Neural progenitor cell (in vitro differentiated cells): Measurements from ENCODE around the gene SBF2.

Source experiments
- EZH2 ChIP-seq: fragments of 200-600 bp; sonication (generic); IDR thresholded peaks from 2 replicates; pipeline ENCODE4 v1.6.1; 2017; ENCODE audit warnings: antibody characterized with exemption, mild to moderate bottlenecking, moderate library complexity
- TF ChIP-seq, protein P1 (sequence below): fragments of 200-600 bp; sonication (generic); IDR thresholded peaks from 2 replicates; pipeline ENCODE4 v1.5.1; 2017; ENCODE audit warnings: antibody characterized with exemption, mild to moderate bottlenecking

DNA sequence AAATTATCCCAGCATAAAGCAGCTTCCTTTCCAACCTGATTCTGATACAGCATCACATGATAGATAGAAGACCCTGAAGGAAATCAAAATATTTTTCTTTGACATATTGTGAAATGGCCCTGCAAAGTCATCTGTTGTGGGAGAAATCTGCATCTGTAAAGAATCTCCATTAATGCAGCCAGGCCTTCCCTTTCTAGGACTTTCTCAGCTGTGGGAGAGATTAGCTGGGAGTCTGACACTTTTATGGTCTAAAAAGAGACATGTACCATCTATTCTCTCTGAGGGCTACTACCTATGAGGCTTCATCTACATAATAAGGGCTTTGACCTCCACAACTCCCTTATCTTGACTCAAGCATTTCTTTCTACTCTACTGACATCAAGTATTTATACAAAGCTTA, 392.1 kb downstream of the SBF2 start:
- TF ChIP-seq, protein P1, sequence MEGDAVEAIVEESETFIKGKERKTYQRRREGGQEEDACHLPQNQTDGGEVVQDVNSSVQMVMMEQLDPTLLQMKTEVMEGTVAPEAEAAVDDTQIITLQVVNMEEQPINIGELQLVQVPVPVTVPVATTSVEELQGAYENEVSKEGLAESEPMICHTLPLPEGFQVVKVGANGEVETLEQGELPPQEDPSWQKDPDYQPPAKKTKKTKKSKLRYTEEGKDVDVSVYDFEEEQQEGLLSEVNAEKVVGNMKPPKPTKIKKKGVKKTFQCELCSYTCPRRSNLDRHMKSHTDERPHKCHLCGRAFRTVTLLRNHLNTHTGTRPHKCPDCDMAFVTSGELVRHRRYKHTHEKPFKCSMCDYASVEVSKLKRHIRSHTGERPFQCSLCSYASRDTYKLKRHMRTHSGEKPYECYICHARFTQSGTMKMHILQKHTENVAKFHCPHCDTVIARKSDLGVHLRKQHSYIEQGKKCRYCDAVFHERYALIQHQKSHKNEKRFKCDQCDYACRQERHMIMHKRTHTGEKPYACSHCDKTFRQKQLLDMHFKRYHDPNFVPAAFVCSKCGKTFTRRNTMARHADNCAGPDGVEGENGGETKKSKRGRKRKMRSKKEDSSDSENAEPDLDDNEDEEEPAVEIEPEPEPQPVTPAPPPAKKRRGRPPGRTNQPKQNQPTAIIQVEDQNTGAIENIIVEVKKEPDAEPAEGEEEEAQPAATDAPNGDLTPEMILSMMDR = no peak
- no peak for TF ChIP-seq EZH2
